Keratinocyte (primary cell): Measurements from ENCODE around the gene DCTN1. TPM values are rescaled to one million over a fixed set of nuclear protein-coding genes. Genes with fewer than 3 reads are reported as not detected.

Experiments used
- DNase-seq: peaks from one replicate; pipeline ENCODE4 v3.0.0-alpha.2; 2011; ENCODE audit warnings: low read depth, missing footprints, low spot score
- FAIRE-seq: peaks from 2 replicates; lab custom pipeline; 2011; peaks lifted over from hg19 to GRCh38; lab: Jason Lieb, UNC
- H2AFZ ChIP-seq: 2 replicates; pipeline ENCODE4 v1.6.0; 2012; ENCODE audit warnings: low read length, control low read depth, inconsistent platforms; ENCODE audit not compliant: control insufficient read depth
- H3K27ac ChIP-seq: 2 replicates; pipeline ENCODE4 v1.5.1; 2011; ENCODE audit warnings: low read length; ENCODE audit not compliant: control insufficient read depth, insufficient read depth
- H3K27me3 ChIP-seq: 3 replicates; pipeline ENCODE4 v1.6.0; 2011; ENCODE audit warnings: low read length; ENCODE audit not compliant: control insufficient read depth, insufficient read depth; ENCODE audit errors: extremely low read depth
- H3K36me3 ChIP-seq, 2 experiments: 2 replicates in 1 of 2; 3 replicates in 1 of 2; pipeline ENCODE4 v1.5.1; 2011; ENCODE audit warnings: low read length in 2 of 2, mild to moderate bottlenecking in 1 of 2; ENCODE audit not compliant: control insufficient read depth in 2 of 2, insufficient read depth in 2 of 2; ENCODE audit errors: extremely low read depth in 1 of 2
- H3K4me1 ChIP-seq: 3 replicates; pipeline ENCODE4 v1.5.1; 2011; ENCODE audit warnings: low read length; ENCODE audit not compliant: control insufficient read depth, insufficient read depth; ENCODE audit errors: extremely low read depth
- H3K4me2 ChIP-seq: 3 replicates; pipeline ENCODE4 v1.6.0; 2011; ENCODE audit warnings: low read depth, low read length; ENCODE audit not compliant: control insufficient read depth, insufficient read depth; ENCODE audit errors: extremely low read depth
- H3K4me3 ChIP-seq, 3 experiments: fragments of 200-600 bp in 1 of 3; sonication (generic) in 1 of 3; 2 replicates in 2 of 3; 3 replicates in 1 of 3; pipeline ENCODE4 v1.5.1; 2011 to 2016; ENCODE audit warnings: low read length in 3 of 3, mild to moderate bottlenecking in 3 of 3, control low read depth in 2 of 3, inconsistent platforms in 1 of 3, low read depth in 1 of 3, mixed read lengths in 1 of 3, mixed run types in 1 of 3, moderate library complexity in 1 of 3; ENCODE audit not compliant: control insufficient read depth in 2 of 3, insufficient read depth in 2 of 3; ENCODE audit errors: extremely low read depth in 1 of 3
- H3K79me2 ChIP-seq: 2 replicates; pipeline ENCODE4 v1.6.0; 2012; ENCODE audit warnings: low read length; ENCODE audit not compliant: control insufficient read depth, insufficient read depth
- H3K9ac ChIP-seq: 3 replicates; pipeline ENCODE4 v1.6.0; 2011; ENCODE audit warnings: low read length; ENCODE audit not compliant: control insufficient read depth, insufficient read depth; ENCODE audit errors: extremely low read depth
- H3K9me1 ChIP-seq: 3 replicates; pipeline ENCODE4 v1.6.0; 2011; ENCODE audit warnings: low read length; ENCODE audit not compliant: control insufficient read depth, insufficient read depth; ENCODE audit errors: extremely low read depth
- H3K9me3 ChIP-seq: 2 replicates; pipeline ENCODE4 v1.5.1; 2012; ENCODE audit warnings: low read depth, low read length; ENCODE audit not compliant: control insufficient read depth
- H4K20me1 ChIP-seq: 3 replicates; pipeline ENCODE4 v1.6.0; 2011; ENCODE audit warnings: low read length; ENCODE audit not compliant: control insufficient read depth, insufficient read depth; ENCODE audit errors: extremely low read depth
- EZH2 ChIP-seq: IDR thresholded peaks from one replicate; pipeline ENCODE4 v1.6.1; 2012; ENCODE audit warnings: inconsistent platforms, mild to moderate bottlenecking, low read length, moderate library complexity
- dilution Hi-C: fragments of 300-500 bp; cut with MboI; formaldehyde crosslinking; loops from one replicate; pipeline ENCODE4 v1.7.0; 2020; ENCODE audit warnings: low sequenced_read_pairs; ENCODE audit not compliant: extremely low pct_ligation_motif_present
- polyA plus RNA-seq, 5 experiments: library from polyadenylated mRNA; depleted of rRNA in 3 of 5; stranded (reverse) in 3 of 5; stranded (forward) in 1 of 5; unstranded in 1 of 5; fragments of >200 nt; gene quantifications; 1 replicate in 1 of 5; 2 replicates in 3 of 5; 3 replicates in 1 of 5; pipeline versions ENCODE4 v1.2.1 to v1.2.3, GENCODE V29; 2011 to 2012; ENCODE audit warnings: missing spikeins in 2 of 5, low read depth in 1 of 5, low replicate concordance in 1 of 5
- TF ChIP-seq, protein P1 (sequence below), 3 experiments: IDR thresholded peaks in 1 of 3; conservative IDR thresholded peaks in 1 of 3; optimal IDR thresholded peaks in 1 of 3; 2 replicates in 2 of 3; 3 replicates in 1 of 3; pipeline versions ENCODE3 to v1.5.1; 2011; ENCODE audit warnings: low read length in 3 of 3, mild to moderate bottlenecking in 3 of 3, moderate library complexity in 2 of 3, control low read depth in 1 of 3, inconsistent platforms in 1 of 3; ENCODE audit not compliant: insufficient read depth in 2 of 3; ENCODE audit errors: extremely low read depth in 1 of 3

DCTN1 gene
- polyA plus RNA-seq, 1 donor (not counting 4 experiments of a cell fraction or from before 2014, with no cell fraction given): 110 TPM

DNA sequence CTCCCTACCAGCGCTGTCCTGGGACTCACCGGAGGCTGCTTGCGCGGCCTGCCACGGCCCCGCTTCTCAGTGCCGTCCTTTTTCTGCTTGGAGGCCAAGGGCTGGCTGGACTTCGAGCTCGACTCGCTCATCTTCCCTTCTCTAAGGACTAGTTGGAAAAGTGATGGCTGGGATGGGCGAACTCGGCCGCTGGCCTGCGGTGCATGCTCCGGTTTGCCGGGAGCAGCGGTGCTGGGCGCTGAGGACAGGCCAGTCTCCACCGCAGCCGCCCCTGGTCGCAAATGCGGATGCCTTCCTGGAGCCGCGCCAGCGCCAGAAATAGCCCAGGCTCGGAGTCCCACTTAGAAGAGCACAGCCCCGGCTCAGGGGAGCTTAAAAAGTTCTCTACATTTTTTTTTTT lies 38.2 kb upstream of the DCTN1 start:
- H3K9me1 ChIP-seq: no peaks in the 10 kb centered on the region
- no peak overlapping the region for H3K4me3 ChIP-seq
- no peaks in the 10 kb centered on the region for H4K20me1 ChIP-seq
- no peak for DNase-seq
- peaks cover 3% of the 10 kb centered on the region for H3K27me3 ChIP-seq
- H3K4me2 ChIP-seq: no peak overlapping the region
- dilution Hi-C loops: no loop called here
- H3K27ac ChIP-seq: no peak overlapping the region
- peaks cover 2% of the 10 kb centered on the region for H3K79me2 ChIP-seq
- TF ChIP-seq, protein P1, sequence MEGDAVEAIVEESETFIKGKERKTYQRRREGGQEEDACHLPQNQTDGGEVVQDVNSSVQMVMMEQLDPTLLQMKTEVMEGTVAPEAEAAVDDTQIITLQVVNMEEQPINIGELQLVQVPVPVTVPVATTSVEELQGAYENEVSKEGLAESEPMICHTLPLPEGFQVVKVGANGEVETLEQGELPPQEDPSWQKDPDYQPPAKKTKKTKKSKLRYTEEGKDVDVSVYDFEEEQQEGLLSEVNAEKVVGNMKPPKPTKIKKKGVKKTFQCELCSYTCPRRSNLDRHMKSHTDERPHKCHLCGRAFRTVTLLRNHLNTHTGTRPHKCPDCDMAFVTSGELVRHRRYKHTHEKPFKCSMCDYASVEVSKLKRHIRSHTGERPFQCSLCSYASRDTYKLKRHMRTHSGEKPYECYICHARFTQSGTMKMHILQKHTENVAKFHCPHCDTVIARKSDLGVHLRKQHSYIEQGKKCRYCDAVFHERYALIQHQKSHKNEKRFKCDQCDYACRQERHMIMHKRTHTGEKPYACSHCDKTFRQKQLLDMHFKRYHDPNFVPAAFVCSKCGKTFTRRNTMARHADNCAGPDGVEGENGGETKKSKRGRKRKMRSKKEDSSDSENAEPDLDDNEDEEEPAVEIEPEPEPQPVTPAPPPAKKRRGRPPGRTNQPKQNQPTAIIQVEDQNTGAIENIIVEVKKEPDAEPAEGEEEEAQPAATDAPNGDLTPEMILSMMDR (optimal IDR thresholded peaks at IDR 0.05 in 1 of 3, IDR thresholded peaks at IDR 0.05 in 1 of 3, conservative IDR thresholded peaks at IDR 0.05 in 1 of 3; ENCODE audit: extremely low read depth in 1 of 3, insufficient read depth in 2 of 3, low read length in 3 of 3): no peak
- TF ChIP-seq EZH2: no peak
- no peak for FAIRE-seq
- no peaks in the 10 kb centered on the region for H3K9me3 ChIP-seq
- peaks cover 28% of the 10 kb centered on the region for H3K4me1 ChIP-seq
- H3K9ac ChIP-seq: no peak overlapping the region
- H3K36me3 ChIP-seq: no peaks in the 10 kb centered on the region
- H2AFZ ChIP-seq: no peak overlapping the region

DNA sequence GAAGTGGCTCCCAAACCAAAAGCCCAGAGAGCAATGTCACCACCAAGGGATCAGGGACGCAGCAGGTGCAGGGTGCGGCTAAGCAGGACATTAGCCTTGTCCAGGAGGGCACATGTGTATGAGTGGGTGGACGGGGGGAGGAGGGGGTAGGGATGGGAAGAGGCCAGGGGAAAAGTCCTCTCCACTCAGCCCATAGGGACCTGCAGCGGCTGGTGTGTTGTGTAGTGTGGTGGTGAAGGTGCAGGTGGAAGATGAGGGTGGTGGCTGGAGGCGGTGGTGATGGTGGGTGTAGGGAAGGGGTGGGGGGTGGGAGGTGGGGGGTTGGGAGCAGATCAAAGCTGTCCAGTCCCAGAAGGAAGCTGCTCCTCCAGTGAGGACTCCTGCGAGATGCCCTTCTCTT lies 37.7 kb upstream of the DCTN1 start:
- dilution Hi-C loops: no loop called here

More for the DNA sequence above, 37.7 kb upstream of the DCTN1 start:
- Histone ChIP-seq H3K9me1 (no peaks in the 10 kb centered on the region), H3K4me3 (no peak overlapping the region), H4K20me1 (no peaks in the 10 kb centered on the region), H2AFZ (no peak overlapping the region), H3K79me2 (no peaks in the 10 kb centered on the region), H3K9ac (no peak overlapping the region), H3K27me3 (peaks cover 3% of the 10 kb centered on the region), H3K36me3 (no peaks in the 10 kb centered on the region), H3K4me2 (no peak overlapping the region), H3K27ac (no peak overlapping the region), H3K4me1 (peaks cover 24% of the 10 kb centered on the region), H3K9me3 (no peaks in the 10 kb centered on the region)
- TF ChIP-seq, protein P1 (optimal IDR thresholded peaks at IDR 0.05 in 1 of 3, IDR thresholded peaks at IDR 0.05 in 1 of 3, conservative IDR thresholded peaks at IDR 0.05 in 1 of 3; ENCODE audit: extremely low read depth in 1 of 3, insufficient read depth in 2 of 3, low read length in 3 of 3): no peak
- TF ChIP-seq EZH2: no peak
- no peak for FAIRE-seq
- DNase-seq: no peak
